GM18526 (cell line): ENCODE data around the gene TFG.

Source experiments
- POLR2A ChIP-seq: IDR thresholded peaks from 3 replicates; pipeline ENCODE4 v1.6.1; 2011; ENCODE audit not compliant: insufficient read length; ENCODE audit errors: extremely low read depth

The TFG gene

DNA sequence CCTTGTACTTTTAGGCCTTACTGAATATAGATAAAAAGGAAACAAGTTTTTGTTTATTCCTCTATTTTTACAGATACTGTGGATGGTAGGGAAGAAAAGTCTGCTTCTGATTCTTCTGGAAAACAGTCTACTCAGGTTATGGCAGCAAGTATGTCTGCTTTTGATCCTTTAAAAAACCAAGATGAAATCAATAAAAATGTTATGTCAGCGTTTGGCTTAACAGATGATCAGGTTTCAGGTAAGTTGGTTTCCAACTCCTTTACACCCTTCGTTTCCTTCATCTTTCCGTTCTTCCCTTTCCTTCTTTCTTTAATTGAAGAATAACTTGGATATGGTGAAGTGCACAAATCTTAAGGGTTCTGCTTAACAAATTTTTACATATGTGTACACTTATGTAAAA is 23.1 kb downstream of the TFG start:
- TF ChIP-seq POLR2A = no peak

DNA sequence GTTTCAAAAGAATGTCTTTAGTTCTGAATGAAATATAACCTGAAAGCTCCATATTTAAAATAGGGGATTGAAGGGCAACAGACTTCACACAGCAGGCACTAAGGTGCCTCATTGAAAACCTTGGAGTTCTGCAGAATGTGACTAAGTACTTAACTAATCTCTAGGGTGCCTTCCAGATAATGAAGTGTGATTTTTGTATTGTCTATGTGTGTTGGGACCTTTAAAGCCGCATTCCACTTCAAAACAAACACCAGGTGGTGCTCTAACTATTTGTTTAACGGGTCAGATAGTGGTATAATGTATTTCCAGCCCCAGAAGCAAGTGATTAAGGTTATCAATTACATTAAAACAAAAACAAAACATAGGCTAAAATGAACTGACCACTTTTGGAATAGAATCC is 28.0 kb downstream of the TFG start:
- TF ChIP-seq POLR2A = no peak

DNA sequence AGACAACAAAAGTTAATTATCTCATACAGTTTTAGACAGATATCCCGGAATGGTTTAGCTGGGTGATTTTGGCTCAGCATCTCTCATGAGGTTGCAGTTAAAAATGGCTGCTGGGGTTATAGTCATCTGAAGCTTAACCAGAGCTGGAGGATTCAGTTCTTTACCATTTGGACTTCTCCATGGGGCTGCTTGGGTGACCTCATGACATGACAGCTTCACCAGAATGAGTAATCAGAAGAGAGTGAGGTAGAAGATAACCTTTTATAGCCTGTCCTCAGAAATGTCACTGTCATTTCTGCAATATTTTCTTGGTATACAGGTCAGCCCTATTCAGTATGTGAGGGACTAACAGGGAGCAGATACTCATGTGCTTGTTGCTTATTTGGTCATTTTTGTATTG is 30.9 kb downstream of the TFG start:
- no peak for TF ChIP-seq POLR2A

DNA sequence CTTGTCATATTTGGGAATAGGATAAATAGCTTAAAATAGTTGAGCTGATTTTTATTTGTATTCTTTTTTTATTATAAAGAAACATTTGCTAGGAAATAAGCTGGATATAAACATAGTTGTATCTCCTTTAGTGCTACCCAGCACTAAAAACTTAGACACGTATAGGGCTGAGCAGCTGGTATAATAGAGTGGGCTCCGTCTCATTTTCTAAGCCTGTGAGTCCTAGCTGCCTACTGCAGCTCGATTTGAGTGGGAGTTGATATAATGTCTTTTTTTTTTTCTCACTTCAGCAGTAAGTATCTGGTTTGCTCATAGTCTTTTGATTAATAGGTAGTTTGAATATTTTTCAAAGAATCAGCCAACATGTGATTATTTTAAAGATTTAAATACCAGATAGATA is 34.2 kb downstream of the TFG start:
- no peak for TF ChIP-seq POLR2A

DNA sequence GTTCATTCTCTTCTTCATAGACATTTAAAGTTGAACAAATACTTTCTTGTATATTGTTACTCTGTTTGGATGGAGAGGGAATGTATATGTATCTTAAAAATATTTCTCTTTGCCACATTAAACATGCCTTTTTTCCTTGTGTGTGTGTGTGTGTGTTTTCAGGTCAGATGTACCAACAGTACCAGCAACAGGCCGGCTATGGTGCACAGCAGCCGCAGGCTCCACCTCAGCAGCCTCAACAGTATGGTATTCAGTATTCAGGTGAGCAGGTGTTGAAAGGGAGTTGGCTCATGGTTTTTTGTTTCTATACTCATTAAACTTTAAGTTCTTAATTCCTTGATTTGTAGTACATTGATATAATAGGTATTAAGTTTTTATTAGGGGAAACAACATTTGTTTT is 35.4 kb downstream of the TFG start:
- no peak for TF ChIP-seq POLR2A

DNA sequence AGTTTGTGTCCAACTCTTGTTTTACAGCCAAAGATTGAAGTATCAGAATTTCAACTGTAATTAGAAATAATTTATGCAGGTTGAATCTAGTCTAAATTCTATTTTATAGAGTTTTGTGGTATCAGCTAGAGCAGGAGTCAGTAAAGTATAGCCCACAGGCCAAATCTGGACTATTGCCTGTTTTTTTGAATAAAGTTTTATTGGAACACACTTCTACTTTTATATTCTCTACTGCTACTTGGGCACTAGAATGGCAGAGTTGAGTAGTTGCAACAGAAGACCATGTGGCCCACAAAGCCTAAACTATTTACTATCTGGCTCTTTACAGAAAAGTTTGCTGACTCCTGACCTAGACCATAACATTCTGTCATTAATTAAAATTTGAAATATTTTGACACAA is 36.3 kb downstream of the TFG start:
- no peak for TF ChIP-seq POLR2A

DNA sequence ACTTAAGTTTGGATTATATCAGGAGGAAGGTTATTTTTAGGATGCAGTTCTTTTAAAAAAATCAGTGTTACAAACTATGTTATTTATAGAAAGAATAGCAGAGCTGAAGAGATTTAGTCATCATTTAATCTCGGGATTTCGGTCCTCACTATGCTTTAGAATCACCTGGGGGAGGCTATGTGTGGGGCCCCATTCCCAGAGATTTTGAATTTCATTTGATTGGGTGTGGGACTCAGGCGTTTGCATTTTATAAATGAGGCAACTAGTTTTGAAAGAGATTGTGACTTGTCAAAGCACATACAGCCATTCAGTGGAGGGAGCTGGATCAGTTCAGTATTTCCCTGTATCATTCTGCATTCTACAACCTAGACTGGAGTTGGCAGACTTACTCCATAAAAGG is 36.8 kb downstream of the TFG start:
- no peak for TF ChIP-seq POLR2A

DNA sequence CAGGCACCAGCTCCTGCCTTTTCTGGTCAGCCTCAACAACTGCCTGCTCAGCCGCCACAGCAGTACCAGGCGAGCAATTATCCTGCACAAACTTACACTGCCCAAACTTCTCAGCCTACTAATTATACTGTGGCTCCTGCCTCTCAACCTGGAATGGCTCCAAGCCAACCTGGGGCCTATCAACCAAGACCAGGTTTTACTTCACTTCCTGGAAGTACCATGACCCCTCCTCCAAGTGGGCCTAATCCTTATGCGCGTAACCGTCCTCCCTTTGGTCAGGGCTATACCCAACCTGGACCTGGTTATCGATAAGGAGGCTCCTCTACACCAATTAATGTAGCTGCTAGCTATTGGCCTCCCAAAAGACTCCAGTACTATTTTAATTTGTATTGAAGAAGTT is 38.9 kb downstream of the TFG start:
- no peak for TF ChIP-seq POLR2A

DNA sequence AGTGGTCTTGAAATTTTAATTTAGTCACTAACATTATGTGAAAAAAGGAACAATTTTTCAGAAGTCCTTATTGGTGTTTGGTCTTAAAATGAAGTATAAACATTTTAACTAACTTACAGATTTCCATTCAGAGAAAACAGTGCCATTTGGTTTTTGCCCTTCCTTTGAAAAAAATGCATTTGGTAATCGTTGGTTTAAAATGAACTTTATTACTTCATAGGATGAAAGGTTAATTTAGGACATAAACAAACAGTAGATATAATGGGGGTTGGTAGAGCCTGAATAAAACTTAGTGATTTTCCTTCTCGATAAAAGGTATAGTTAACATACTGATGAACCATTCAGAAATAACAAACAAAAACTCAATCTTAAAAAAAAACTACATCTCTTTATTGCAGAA is 39.7 kb downstream of the TFG start:
- no peak for TF ChIP-seq POLR2A

DNA sequence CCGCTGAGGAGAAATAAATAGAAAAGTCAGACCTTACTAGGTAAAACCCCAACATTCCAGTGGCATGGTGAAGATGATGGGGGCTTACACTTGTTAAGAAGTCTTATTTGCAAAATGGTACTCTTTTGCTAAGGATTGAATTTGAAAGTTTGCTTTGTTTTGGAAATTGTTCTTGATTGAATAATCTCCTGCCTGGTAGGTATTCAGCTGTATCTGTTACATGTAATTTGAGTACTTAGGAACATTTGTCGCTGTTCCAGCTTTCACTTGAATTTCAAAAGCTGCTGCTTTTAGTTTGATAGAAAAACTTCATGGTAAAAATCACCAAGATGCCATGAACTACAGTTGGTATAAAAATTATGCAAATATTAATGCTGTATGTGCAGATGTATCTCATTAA is 44.6 kb downstream of the TFG start:
- no peak for TF ChIP-seq POLR2A

DNA sequence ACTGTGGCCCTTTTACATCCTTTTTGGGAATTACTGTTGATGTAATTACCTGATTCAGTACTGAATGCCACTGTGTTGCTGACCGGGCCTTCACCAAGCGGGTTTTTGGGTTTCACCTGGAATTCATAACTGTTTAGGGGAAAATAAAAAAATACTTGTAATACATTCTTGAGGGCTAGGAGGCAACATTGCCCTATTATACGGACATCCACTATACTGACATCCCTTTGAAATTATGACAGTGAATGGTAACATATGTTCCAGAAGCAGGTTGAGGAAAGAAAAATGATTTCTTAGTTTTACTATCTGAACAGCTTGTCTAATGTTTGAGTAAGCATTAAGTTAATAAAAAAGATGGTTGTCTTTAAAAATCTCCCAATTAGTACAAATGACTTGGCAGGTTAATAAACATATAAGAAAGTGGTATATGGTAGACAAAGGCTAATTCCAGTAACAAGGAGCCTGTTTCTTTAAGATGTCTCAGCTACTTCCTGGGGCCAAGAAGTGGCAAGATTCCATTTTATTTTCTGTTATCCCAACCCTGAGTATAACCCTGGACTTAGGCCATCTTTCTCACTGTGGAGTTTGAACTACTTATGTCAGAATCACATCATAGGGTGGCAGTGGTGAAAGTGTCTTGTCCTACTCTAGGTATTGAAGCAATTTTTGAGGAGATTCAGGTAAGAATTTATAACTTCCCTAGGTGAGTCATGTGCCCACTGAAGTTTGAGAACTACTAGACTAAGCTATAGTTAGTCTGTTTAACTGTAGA is 45.5 kb downstream of the TFG start:
- no peak for TF ChIP-seq POLR2A

DNA sequence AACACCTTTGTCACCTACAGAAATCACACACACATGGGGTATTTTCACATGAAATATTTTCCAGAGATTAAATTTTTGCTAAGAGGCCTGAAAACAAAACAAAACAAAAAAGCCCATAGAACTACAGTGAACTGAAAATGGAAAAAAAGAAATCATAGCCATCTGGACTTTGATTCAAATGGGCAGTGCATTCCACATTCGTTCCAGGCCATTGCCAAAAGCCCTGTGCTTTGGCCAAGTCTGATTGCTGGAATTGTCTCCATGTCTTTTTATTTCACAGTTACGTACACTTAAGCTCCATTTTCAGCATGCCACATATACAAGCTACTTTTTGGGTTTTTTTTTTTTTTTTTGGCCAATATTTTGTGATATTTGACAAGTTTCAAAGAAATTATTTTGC is 47.1 kb downstream of the TFG start:
- no peak for TF ChIP-seq POLR2A

DNA sequence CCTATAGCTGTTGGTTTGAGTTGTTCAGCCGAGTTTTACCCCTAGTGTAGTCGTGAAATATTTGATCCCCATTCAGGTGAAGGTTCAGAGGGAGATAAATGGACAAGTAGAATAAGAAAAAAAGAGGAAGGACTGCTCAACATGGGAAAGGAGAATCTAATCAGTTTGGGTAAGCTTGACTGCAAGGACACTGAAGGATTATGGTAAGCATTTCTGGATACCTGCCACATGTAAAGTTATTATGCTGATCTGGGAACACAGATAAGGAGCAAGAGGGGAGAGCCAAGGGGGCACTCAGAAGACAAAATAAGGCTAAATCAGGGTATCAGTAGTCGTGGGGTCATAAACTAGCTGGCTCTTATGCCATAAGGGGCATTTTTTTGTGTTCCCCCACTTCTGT is 49.9 kb downstream of the TFG start:
- no peak for TF ChIP-seq POLR2A

DNA sequence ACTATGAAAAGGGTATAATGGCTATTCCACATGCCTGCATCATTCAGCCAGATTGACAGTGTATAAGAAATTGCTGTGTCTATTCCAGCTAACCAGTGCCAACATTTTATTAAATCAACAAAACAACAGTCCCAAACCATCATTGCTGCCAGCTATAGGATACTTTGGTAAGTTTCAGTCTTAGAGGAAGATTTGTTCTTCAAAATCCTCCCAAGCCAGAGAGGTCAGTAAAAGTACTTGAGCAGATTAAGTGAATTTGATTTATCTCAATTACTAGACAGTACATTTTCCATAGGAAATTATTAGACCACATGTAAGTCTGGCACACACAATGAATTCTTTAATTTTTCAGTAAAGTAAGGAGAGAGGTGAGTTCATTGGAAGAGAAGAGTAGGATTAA is 50.7 kb downstream of the TFG start:
- no peak for TF ChIP-seq POLR2A

DNA sequence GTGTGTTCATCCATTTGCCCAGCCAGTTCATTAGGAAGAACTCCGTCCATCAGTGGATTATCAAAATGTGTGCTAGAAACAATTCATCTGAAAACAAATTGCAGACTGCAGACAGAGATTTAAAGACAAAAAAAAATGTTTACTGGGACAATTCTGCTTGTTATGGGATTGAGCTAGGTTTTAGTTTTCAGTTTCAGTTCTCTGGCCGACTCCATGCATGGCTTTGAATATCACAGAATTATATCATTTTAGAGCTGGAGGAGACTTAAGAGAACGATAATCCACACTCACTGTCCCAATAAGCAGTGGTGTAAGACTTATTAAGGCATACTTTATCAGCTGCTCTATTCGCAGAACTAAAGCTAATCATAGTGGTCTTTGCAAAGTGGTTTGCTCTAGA is 51.1 kb downstream of the TFG start:
- no peak for TF ChIP-seq POLR2A

DNA sequence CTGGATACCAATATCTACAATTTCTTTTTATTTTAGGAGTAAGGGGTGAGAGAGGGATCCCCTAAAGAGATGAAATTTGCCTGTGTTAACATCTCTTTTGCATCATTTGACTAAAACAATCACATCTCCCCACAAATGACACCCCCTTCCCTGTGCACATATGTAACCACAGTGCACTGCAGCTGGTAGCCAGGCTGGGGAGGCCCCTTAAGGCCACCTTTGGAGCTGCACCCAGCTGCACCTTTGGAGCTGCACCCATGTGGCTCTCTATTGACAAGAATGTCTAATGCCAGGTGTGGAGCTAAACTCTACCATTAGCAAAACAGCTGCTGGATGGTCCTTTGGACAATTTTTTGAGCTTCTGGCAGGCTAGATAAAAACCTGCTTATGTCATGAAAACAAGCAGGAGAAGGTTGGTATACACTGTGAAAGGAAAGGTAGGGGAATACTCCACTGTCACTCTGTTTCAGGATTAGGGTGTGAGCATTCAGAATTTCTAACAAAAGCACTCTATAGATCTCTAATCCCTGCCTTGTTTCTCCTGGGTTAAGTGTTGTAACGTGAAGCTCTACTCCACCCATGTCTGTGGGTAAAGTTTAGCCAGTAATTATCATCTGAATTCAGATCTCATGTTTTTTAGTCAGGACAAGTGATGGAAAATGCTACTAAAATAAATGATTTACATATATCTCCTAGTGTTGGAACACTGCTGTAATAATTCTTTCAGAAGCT is 52.1 kb downstream of the TFG start:
- TF ChIP-seq POLR2A = no peak

DNA sequence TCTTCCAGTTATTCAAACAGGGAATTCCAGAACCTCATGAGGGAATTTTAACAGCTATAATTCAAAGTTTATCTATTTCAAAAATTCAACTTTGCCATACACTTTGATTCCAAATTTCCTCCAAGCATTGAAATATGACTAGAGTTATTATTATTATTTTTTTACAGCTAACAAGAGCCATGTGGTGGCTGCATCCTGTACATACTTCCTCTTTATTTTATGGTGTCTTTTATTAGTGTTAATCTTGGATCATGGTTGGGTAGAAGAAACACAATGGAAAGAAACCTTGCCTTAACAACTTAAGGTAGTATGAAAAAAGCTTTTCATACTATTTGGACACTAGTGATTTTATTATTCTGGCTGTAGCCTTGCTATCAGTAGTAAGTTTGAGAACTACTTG is 52.7 kb downstream of the TFG start:
- TF ChIP-seq POLR2A = no peak
